Measurements from ENCODE around the gene POLR2J2. TPM values are rescaled to one million over a fixed set of nuclear protein-coding genes. Genes with fewer than 3 reads are reported as not detected.
A peak's percentile ranks its signal among the peaks of the same experiment; 100 is the strongest.
"Not testable (repeated sequence)": the region's sequence is repeated elsewhere in the genome, so short reads cannot be mapped to it uniquely, and the experiment has no call there.

Gene POLR2J2
- total RNA-seq, 2 experiments from 2014 or later, result 76.6 to 81.3 TPM

DNA sequence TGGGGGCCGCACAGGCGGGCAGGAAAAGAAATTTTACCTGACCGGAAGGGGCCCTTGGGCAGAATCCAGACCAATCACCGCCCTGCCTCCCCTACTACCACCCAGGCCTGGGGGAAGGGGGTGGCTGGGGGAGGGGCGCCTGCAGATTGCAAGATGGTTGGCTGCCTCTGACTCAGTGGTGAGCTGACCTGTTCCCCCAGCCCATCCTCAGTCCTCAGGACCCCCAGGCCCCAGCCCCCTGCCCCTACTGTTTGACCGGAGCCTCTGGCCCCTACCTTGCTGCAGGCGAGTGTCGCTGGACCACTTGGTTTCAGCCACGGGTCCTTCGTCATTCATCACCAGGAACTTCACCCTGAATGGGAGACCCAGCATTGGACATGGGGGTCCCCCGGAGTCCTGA is 32.6 kb downstream of the POLR2J2 start:
- H3K27ac Mint-ChIP-seq; H3K9me3 ChIP-seq (ENCODE audit: control insufficient read depth in 1 of 2, insufficient read depth in 1 of 2, low read length in 2 of 2); H3K27ac ChIP-seq (ENCODE audit: low read depth in 1 of 2, low read length in 2 of 2); H3K4me3 ChIP-seq (ENCODE audit: low read length); H3K4me1 ChIP-seq (ENCODE audit: insufficient read depth, low read length); H3K36me3 ChIP-seq (ENCODE audit: insufficient read depth, low read length); CTCF ChIA-PET; H3K4me3 Mint-ChIP-seq; H3K27me3 ChIP-seq (ENCODE audit: control insufficient read depth in 1 of 2, insufficient read depth in 2 of 2, low read length in 2 of 2); H3K27me3 Mint-ChIP-seq; H3K4me1 Mint-ChIP-seq (ENCODE audit: low read depth); POLR2A ChIA-PET; H3K9me3 Mint-ChIP-seq; H3K36me3 Mint-ChIP-seq (ENCODE audit: low read depth); intact Hi-C loops (cut with DNase I, micrococcal nuclease); ATAC-seq (ENCODE audit: poor library complexity): not testable (repeated sequence)
- peak in 5 of 14 experiments; percentile 0 to 33 (median 1) for DNase-seq

DNA sequence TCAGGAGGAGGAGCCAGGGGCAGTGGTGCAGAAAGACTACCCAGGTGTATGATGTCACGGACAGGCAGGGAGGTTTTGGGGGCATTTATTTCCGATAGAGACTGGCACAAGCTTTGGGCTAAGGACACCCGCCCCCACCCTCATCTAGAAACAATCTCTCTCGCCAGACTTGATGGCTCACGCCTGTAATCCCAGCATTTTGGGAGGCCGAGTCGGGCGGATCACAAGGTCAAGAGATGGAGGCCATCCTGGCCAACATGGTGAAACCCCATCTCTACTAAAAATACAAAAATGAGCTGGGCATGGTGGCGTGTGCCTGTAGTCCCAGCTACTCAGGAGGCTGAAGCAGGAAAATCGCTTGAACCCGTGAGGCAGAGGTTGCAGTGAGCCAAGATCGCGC is 34.5 kb downstream of the POLR2J2 start:
- H3K36me3 Mint-ChIP-seq (ENCODE audit: low read depth); H3K36me3 ChIP-seq (ENCODE audit: insufficient read depth, low read length); H3K27ac ChIP-seq (ENCODE audit: low read depth in 1 of 2, low read length in 2 of 2); H3K4me3 ChIP-seq (ENCODE audit: low read length); H3K9me3 ChIP-seq (ENCODE audit: control insufficient read depth in 1 of 2, insufficient read depth in 1 of 2, low read length in 2 of 2); H3K27me3 Mint-ChIP-seq; POLR2A ChIA-PET; CTCF ChIA-PET; intact Hi-C loops (cut with DNase I, micrococcal nuclease); H3K27ac Mint-ChIP-seq; ATAC-seq (ENCODE audit: poor library complexity); H3K4me1 Mint-ChIP-seq (ENCODE audit: low read depth); H3K4me1 ChIP-seq (ENCODE audit: insufficient read depth, low read length); H3K27me3 ChIP-seq (ENCODE audit: control insufficient read depth in 1 of 2, insufficient read depth in 2 of 2, low read length in 2 of 2); H3K9me3 Mint-ChIP-seq; H3K4me3 Mint-ChIP-seq: not testable (repeated sequence)
- peak in 1 of 14 experiments; percentile 16 for DNase-seq

DNA sequence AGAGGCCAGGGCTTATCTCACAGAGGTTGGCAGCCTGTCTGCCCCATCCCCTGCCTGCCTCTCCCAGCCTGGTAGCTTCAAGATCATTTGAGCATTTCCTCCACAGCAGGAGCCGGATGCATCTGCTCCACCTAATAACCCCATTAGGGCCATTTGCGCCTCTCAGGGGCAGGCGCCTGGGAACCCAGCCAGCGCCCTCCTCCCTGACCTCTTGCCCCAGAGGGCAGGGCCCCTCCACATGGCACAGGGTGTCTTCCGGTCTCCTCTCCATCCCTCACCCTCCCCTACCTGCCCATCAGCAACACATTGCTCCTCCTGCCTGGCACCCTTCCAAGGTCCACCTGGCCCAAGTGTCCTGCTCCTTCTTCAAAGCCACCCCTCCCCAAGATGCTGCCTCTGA is 36.1 kb downstream of the POLR2J2 start:
- H3K27ac Mint-ChIP-seq, result not testable (repeated sequence)

DNA sequence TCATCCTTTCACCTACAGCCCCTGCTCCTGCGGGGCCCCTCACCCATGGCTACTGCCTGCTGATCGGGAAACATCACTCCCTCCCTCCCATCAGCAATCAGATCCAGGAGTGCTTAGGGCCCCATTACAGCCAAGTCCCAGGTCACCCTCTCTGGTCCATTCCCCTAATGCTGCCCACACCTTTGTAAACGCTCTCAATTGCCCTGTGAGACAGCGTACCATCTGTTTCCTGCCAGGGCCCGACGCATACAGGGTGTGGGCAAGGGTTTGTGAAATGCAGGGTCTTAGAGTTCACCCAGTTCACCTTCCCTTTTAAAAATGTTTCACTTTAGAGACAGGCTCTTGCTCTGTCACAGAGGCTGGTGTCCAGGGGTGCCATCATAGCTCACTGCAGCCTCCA is 37.2 kb downstream of the POLR2J2 start:
- H3K4me3 ChIP-seq (ENCODE audit: low read length); CTCF ChIA-PET; H3K9me3 Mint-ChIP-seq; H3K27me3 ChIP-seq (ENCODE audit: control insufficient read depth in 1 of 2, insufficient read depth in 2 of 2, low read length in 2 of 2); H3K36me3 Mint-ChIP-seq (ENCODE audit: low read depth); H3K27ac Mint-ChIP-seq; H3K36me3 ChIP-seq (ENCODE audit: insufficient read depth, low read length); H3K4me3 Mint-ChIP-seq; ATAC-seq (ENCODE audit: poor library complexity); H3K27ac ChIP-seq (ENCODE audit: low read depth in 1 of 2, low read length in 2 of 2); POLR2A ChIA-PET; H3K27me3 Mint-ChIP-seq; H3K4me1 ChIP-seq (ENCODE audit: insufficient read depth, low read length); intact Hi-C loops (cut with DNase I, micrococcal nuclease); H3K4me1 Mint-ChIP-seq (ENCODE audit: low read depth); H3K9me3 ChIP-seq (ENCODE audit: control insufficient read depth in 1 of 2, insufficient read depth in 1 of 2, low read length in 2 of 2): not testable (repeated sequence)
- DNase-seq, result peak in 1 of 14 experiments; percentile 19

More for the DNA sequence above, 36.1 kb downstream of the POLR2J2 start:
- H3K36me3 ChIP-seq (ENCODE audit: insufficient read depth, low read length); CTCF ChIA-PET; H3K4me1 Mint-ChIP-seq (ENCODE audit: low read depth); H3K27ac ChIP-seq (ENCODE audit: low read depth in 1 of 2, low read length in 2 of 2); ATAC-seq (ENCODE audit: poor library complexity); H3K27me3 Mint-ChIP-seq; H3K4me3 Mint-ChIP-seq; intact Hi-C loops (cut with DNase I, micrococcal nuclease); H3K36me3 Mint-ChIP-seq (ENCODE audit: low read depth); POLR2A ChIA-PET; DNase-seq; H3K27me3 ChIP-seq (ENCODE audit: control insufficient read depth in 1 of 2, insufficient read depth in 2 of 2, low read length in 2 of 2); H3K4me3 ChIP-seq (ENCODE audit: low read length); H3K9me3 Mint-ChIP-seq; H3K4me1 ChIP-seq (ENCODE audit: insufficient read depth, low read length); H3K9me3 ChIP-seq (ENCODE audit: control insufficient read depth in 1 of 2, insufficient read depth in 1 of 2, low read length in 2 of 2): not testable (repeated sequence)

DNA sequence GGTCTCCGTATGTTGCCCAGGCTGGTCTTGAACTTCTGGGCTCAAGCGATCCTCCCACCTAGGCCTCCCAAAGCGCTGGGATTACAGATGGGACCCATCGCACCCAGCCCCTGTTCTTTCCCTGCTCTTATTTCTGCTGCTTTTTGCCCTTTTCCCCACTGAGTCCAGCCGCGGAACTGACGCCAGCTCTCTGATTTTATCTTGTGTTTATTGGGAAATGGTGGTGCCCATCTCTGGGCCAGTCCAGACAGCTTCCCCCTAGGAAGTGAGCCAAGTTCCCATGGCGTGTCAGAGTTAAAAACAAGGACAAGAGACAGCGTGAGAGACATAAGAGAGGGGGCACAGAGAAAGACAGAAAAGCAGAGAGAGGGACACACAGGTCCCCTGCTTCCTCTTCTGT is 40.8 kb downstream of the POLR2J2 start:
- H3K36me3 Mint-ChIP-seq (ENCODE audit: low read depth); H3K4me3 ChIP-seq (ENCODE audit: low read length); ATAC-seq (ENCODE audit: poor library complexity); H3K36me3 ChIP-seq (ENCODE audit: insufficient read depth, low read length); CTCF ChIA-PET; H3K27ac Mint-ChIP-seq; H3K27ac ChIP-seq (ENCODE audit: low read depth in 1 of 2, low read length in 2 of 2); H3K27me3 Mint-ChIP-seq; POLR2A ChIA-PET; H3K27me3 ChIP-seq (ENCODE audit: control insufficient read depth in 1 of 2, insufficient read depth in 2 of 2, low read length in 2 of 2); H3K4me1 ChIP-seq (ENCODE audit: insufficient read depth, low read length); H3K4me3 Mint-ChIP-seq; H3K4me1 Mint-ChIP-seq (ENCODE audit: low read depth); H3K9me3 Mint-ChIP-seq; H3K9me3 ChIP-seq (ENCODE audit: control insufficient read depth in 1 of 2, insufficient read depth in 1 of 2, low read length in 2 of 2); intact Hi-C loops (cut with DNase I, micrococcal nuclease): not testable (repeated sequence)
- DNase-seq, result peak in 1 of 14 experiments; percentile 4

DNA sequence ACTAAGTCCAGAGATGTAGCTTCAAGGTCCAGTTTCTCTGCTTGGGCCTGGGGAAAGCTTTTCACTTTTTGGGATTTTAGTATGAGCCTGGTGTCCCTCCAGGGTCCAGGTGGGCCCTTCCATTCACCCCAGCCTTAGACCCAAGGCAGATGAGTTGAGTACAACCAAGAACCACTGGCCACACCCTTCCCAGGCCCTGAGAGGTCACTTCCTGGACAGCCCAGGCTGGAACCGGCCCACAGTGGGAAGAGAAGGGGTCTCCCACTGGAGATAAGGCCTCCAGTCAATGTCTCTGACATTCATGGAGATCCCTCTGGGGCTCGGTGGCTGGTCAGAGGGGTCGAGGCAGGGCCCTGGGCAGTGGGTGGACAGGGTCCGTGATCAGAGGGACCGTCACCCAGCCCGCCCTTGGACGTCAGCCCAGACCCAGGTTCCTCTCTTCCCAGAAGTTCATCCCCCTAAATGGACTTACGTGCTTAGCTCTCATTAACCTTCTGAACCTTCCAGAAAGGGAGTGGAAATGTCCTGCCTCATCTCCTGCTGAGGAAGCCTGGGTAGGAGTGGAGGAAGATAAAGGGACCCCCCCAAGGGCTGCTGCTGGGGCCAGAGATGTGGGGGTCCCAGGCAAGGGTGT is 44.1 kb downstream of the POLR2J2 start:
- H3K9me3 ChIP-seq (ENCODE audit: control insufficient read depth in 1 of 2, insufficient read depth in 1 of 2, low read length in 2 of 2); H3K36me3 Mint-ChIP-seq (ENCODE audit: low read depth); H3K36me3 ChIP-seq (ENCODE audit: insufficient read depth, low read length); H3K27ac ChIP-seq (ENCODE audit: low read depth in 1 of 2, low read length in 2 of 2); DNase-seq; H3K27me3 ChIP-seq (ENCODE audit: control insufficient read depth in 1 of 2, insufficient read depth in 2 of 2, low read length in 2 of 2); H3K27ac Mint-ChIP-seq; H3K4me3 Mint-ChIP-seq; H3K27me3 Mint-ChIP-seq; H3K9me3 Mint-ChIP-seq; H3K4me1 ChIP-seq (ENCODE audit: insufficient read depth, low read length); H3K4me3 ChIP-seq (ENCODE audit: low read length); intact Hi-C loops (cut with DNase I, micrococcal nuclease); POLR2A ChIA-PET; ATAC-seq (ENCODE audit: poor library complexity); CTCF ChIA-PET; H3K4me1 Mint-ChIP-seq (ENCODE audit: low read depth): not testable (repeated sequence)

DNA sequence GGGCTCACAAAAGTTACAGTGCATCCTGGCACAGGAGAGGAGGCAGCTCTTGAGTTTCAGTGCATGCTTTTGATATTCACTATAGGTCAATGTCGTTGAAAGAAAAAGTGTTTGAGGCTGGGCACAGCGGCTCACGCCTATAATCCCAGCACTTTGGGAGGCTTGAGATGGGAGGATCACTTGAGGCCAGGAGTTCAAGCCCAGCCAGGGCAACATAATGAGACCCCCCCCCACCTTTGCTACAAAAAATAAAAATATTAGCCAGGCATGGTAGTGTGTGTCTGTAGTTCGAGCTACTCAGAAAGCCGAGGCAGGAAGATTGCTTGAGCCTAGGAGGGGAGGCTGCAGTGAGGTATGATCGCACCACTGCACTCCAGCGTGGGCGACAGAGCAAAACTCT is 53.3 kb downstream of the POLR2J2 start:
- H3K4me3 ChIP-seq (ENCODE audit: low read length); H3K4me3 Mint-ChIP-seq; H3K36me3 Mint-ChIP-seq (ENCODE audit: low read depth); H3K4me1 Mint-ChIP-seq (ENCODE audit: low read depth); ATAC-seq (ENCODE audit: poor library complexity); H3K4me1 ChIP-seq (ENCODE audit: insufficient read depth, low read length); H3K27me3 ChIP-seq (ENCODE audit: control insufficient read depth in 1 of 2, insufficient read depth in 2 of 2, low read length in 2 of 2); H3K27me3 Mint-ChIP-seq; POLR2A ChIA-PET; CTCF ChIA-PET; H3K9me3 ChIP-seq (ENCODE audit: control insufficient read depth in 1 of 2, insufficient read depth in 1 of 2, low read length in 2 of 2); H3K27ac Mint-ChIP-seq; H3K9me3 Mint-ChIP-seq; H3K36me3 ChIP-seq (ENCODE audit: insufficient read depth, low read length); intact Hi-C loops (cut with DNase I, micrococcal nuclease); H3K27ac ChIP-seq (ENCODE audit: low read depth in 1 of 2, low read length in 2 of 2): not testable (repeated sequence)
- peak in 3 of 14 experiments; percentile 1 to 19 (median 6) for DNase-seq
